ENCODE measurements around the gene RAP2A.

Gene RAP2A

DNA sequence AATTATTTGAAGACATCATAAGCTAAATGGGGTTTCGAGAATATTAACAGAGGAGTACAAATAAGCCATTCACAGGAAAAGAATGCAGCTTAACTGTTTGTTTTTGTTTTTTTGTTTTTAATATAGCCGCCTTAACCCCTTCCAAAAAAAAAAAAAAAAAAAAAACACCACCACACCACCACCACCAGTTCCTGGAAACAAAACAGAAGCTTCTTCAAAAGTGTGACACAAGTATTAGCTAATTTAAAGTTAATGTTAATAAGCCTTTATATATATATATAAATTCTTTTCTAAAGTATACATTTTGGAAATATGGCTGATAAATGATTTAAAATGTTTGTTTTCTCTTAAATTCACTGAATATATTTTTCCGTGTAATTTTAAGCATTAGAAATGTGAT lies 1.4 kb downstream of the RAP2A start:
- H3K27ac ChIP-seq (replicated peaks): no peak overlapping the region
- no peak for TF ChIP-seq POLR2AphosphoS5 (IDR thresholded peaks at IDR 0.05; ENCODE audit: low read depth)
- TF ChIP-seq GABPA (IDR thresholded peaks at IDR 0.05; ENCODE audit: low read depth): no peak
- TF ChIP-seq SPI1 (IDR thresholded peaks at IDR 0.05; ENCODE audit: borderline replicate concordance, low read depth): no peak
- TF ChIP-seq, protein P1, sequence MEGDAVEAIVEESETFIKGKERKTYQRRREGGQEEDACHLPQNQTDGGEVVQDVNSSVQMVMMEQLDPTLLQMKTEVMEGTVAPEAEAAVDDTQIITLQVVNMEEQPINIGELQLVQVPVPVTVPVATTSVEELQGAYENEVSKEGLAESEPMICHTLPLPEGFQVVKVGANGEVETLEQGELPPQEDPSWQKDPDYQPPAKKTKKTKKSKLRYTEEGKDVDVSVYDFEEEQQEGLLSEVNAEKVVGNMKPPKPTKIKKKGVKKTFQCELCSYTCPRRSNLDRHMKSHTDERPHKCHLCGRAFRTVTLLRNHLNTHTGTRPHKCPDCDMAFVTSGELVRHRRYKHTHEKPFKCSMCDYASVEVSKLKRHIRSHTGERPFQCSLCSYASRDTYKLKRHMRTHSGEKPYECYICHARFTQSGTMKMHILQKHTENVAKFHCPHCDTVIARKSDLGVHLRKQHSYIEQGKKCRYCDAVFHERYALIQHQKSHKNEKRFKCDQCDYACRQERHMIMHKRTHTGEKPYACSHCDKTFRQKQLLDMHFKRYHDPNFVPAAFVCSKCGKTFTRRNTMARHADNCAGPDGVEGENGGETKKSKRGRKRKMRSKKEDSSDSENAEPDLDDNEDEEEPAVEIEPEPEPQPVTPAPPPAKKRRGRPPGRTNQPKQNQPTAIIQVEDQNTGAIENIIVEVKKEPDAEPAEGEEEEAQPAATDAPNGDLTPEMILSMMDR (IDR thresholded peaks at IDR 0.05; ENCODE audit: insufficient read depth, low read length): no peak
- TF ChIP-seq, protein P2, sequence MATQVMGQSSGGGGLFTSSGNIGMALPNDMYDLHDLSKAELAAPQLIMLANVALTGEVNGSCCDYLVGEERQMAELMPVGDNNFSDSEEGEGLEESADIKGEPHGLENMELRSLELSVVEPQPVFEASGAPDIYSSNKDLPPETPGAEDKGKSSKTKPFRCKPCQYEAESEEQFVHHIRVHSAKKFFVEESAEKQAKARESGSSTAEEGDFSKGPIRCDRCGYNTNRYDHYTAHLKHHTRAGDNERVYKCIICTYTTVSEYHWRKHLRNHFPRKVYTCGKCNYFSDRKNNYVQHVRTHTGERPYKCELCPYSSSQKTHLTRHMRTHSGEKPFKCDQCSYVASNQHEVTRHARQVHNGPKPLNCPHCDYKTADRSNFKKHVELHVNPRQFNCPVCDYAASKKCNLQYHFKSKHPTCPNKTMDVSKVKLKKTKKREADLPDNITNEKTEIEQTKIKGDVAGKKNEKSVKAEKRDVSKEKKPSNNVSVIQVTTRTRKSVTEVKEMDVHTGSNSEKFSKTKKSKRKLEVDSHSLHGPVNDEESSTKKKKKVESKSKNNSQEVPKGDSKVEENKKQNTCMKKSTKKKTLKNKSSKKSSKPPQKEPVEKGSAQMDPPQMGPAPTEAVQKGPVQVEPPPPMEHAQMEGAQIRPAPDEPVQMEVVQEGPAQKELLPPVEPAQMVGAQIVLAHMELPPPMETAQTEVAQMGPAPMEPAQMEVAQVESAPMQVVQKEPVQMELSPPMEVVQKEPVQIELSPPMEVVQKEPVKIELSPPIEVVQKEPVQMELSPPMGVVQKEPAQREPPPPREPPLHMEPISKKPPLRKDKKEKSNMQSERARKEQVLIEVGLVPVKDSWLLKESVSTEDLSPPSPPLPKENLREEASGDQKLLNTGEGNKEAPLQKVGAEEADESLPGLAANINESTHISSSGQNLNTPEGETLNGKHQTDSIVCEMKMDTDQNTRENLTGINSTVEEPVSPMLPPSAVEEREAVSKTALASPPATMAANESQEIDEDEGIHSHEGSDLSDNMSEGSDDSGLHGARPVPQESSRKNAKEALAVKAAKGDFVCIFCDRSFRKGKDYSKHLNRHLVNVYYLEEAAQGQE (IDR thresholded peaks at IDR 0.05; ENCODE audit: insufficient replicate concordance, low read depth): no peak
- H3K4me3 ChIP-seq (replicated peaks; ENCODE audit: insufficient read depth, low read length): no peak overlapping the region
- no peaks in the 10 kb centered on the region for H3K27me3 ChIP-seq (ENCODE audit: insufficient read depth, poor library complexity, severe bottlenecking)
- no peak for DNase-seq (ENCODE audit: low read depth in 1 of 2, low spot score in 1 of 2)

DNA sequence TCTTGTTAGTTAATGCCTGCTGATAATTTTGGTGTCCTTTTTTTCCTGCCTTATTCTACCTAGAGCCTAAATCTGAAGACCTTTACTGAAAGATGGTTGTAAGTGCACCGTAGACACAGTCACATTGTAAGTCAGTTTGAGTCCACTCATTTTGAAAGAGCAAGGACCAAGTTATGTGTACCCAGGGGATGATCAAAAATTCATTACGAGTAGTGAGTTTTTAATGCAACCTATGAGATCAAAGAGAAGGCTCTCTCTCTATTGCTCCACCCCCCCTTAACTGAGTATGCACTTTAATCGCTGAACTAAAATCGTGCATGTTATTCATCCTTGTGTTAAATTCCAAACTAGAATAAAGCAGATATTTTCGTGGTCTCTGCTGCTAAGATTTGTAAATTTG lies 1.8 kb downstream of the RAP2A start:
- Histone ChIP-seq H3K27ac (replicated peaks) (no peak overlapping the region), H3K4me3 (replicated peaks; ENCODE audit: insufficient read depth, low read length) (no peak overlapping the region), H3K27me3 (ENCODE audit: insufficient read depth, poor library complexity, severe bottlenecking) (no peaks in the 10 kb centered on the region)
- no peak for TF ChIP-seq SPI1 (IDR thresholded peaks at IDR 0.05; ENCODE audit: borderline replicate concordance, low read depth)
- TF ChIP-seq, protein P2 (IDR thresholded peaks at IDR 0.05; ENCODE audit: insufficient replicate concordance, low read depth): no peak
- TF ChIP-seq, protein P1 (IDR thresholded peaks at IDR 0.05; ENCODE audit: insufficient read depth, low read length): no peak
- no peak for TF ChIP-seq POLR2AphosphoS5 (IDR thresholded peaks at IDR 0.05; ENCODE audit: low read depth)
- DNase-seq (ENCODE audit: low read depth in 1 of 2, low spot score in 1 of 2): no peak

DNA sequence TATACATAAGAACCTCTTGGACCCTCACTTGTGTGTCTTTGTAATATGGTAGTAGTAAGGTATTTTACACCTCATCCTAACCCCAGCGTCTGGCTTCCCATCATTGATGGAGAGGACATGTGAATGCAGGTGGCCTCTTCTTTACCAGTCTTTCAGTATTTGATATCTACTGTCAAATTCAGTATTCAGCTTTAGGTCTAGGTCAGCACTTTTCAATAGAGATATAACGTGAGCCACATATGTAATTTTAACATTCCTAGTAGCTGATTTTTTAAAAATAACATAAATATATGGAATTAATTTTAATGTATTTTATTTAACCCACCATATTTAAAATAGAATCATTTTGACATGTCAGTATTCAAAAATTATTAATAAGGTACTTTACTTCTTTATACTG lies 2.9 kb downstream of the RAP2A start:
- no peak overlapping the region for H3K27ac ChIP-seq (replicated peaks)
- TF ChIP-seq, protein P1 (IDR thresholded peaks at IDR 0.05; ENCODE audit: insufficient read depth, low read length): no peak
- TF ChIP-seq GABPA (IDR thresholded peaks at IDR 0.05; ENCODE audit: low read depth): no peak
- TF ChIP-seq POLR2AphosphoS5 (IDR thresholded peaks at IDR 0.05; ENCODE audit: low read depth): no peak
- TF ChIP-seq SPI1 (IDR thresholded peaks at IDR 0.05; ENCODE audit: borderline replicate concordance, low read depth): no peak
- TF ChIP-seq, protein P2 (IDR thresholded peaks at IDR 0.05; ENCODE audit: insufficient replicate concordance, low read depth): no peak
- no peak for DNase-seq (ENCODE audit: low read depth in 1 of 2, low spot score in 1 of 2)
- H3K4me3 ChIP-seq (replicated peaks; ENCODE audit: insufficient read depth, low read length): no peak overlapping the region
- H3K27me3 ChIP-seq (ENCODE audit: insufficient read depth, poor library complexity, severe bottlenecking): no peaks in the 10 kb centered on the region
